HFFc6 (cell line): Measurements from ENCODE around the gene MYH11. TPM values are rescaled to one million over a fixed set of nuclear protein-coding genes. Genes with fewer than 3 reads are reported as not detected.

Experiments
- DNase-seq: peaks from one replicate; pipeline ENCODE4 v3.0.0-alpha.2; 2018
- H3K27ac Mint-ChIP-seq: 2 replicates; pipeline ENCODE4 v1.8.0; 2020; ENCODE audit warnings: mild to moderate bottlenecking, mixed read lengths
- H3K27me3 Mint-ChIP-seq: 2 replicates; pipeline ENCODE4 v1.8.0; 2021; ENCODE audit warnings: mild to moderate bottlenecking, moderate library complexity, mixed read lengths; ENCODE audit not compliant: insufficient read depth
- H3K36me3 Mint-ChIP-seq: 2 replicates; pipeline ENCODE4 v1.8.0; 2021; ENCODE audit warnings: low read depth, mixed read lengths
- H3K4me1 Mint-ChIP-seq: 2 replicates; pipeline ENCODE4 v1.8.0; 2020; ENCODE audit warnings: low read depth, mixed read lengths
- H3K4me3 Mint-ChIP-seq: 2 replicates; pipeline ENCODE4 v1.8.0; 2020; ENCODE audit warnings: mild to moderate bottlenecking, moderate library complexity, mixed read lengths
- H3K9me3 Mint-ChIP-seq: 2 replicates; pipeline ENCODE4 v1.8.0; 2020; ENCODE audit warnings: mild to moderate bottlenecking, mixed read lengths
- CTCF ChIP-seq: fragments of 200-600 bp; sonication (generic); IDR thresholded peaks from 2 replicates; pipeline ENCODE4 v1.5.0; 2021; ENCODE audit warnings: antibody characterized with exemption, mild to moderate bottlenecking
- total RNA-seq, 6 experiments: library from RNA; stranded (reverse); fragmentation: NEBNext Ultra II Directional; extraction: Animal tissue kit (Norgen Biotek cat#: 25700); gene quantifications; 2 replicates in 1 of 6; 3 replicates in 5 of 6; pipeline ENCODE4 v1.2.3, GENCODE V29; 2021

The MYH11 gene
- total RNA-seq, 6 experiments from 2014 or later = 0.02 to 0.23 (median 0.21) TPM; not detected in 2

- Mint-ChIP-seq H3K27me3 (no peaks in the 10 kb centered on the region), H3K4me3 (no peak overlapping the region), H3K36me3 (peaks cover 21% of the 10 kb centered on the region), H3K9me3 (no peaks in the 10 kb centered on the region), H3K4me1 (no peaks in the 10 kb centered on the region), H3K27ac (no peak overlapping the region)
- TF ChIP-seq CTCF = no peak
- no peak for DNase-seq
These were observed 133.0 kb downstream of the MYH11 start for GRCh38 chr16:15723808-15724207.

- no peaks in the 10 kb centered on the region for H3K4me1 Mint-ChIP-seq
- H3K27me3 Mint-ChIP-seq = no peaks in the 10 kb centered on the region; the same call in 1 of the 2 replicates
These were observed 135.8 kb downstream of the MYH11 start for GRCh38 chr16:15721018-15721417.

GRCh38 chr16:15716694-15717447 is 140.0 kb downstream of the MYH11 start:
- no peak overlapping the region for H3K27ac Mint-ChIP-seq

More at GRCh38 chr16:15721018-15721417, 135.8 kb downstream of the MYH11 start:
- DNase-seq = no peak
- H3K4me3 Mint-ChIP-seq = no peak overlapping the region
- H3K9me3 Mint-ChIP-seq = no peaks in the 10 kb centered on the region
- TF ChIP-seq CTCF = no peak
- H3K36me3 Mint-ChIP-seq = peaks cover 19% of the 10 kb centered on the region
- no peak overlapping the region for H3K27ac Mint-ChIP-seq

GRCh38 chr16:15715221-15715620 is 141.6 kb downstream of the MYH11 start:
- DNase-seq = no peak
- no peaks in the 10 kb centered on the region for H3K4me1 Mint-ChIP-seq
- H3K4me3 Mint-ChIP-seq = no peak overlapping the region
- H3K27ac Mint-ChIP-seq = no peak overlapping the region
- H3K9me3 Mint-ChIP-seq = no peaks in the 10 kb centered on the region
- H3K27me3 Mint-ChIP-seq = peaks cover 5% of the 10 kb centered on the region
- no peaks in the 10 kb centered on the region for H3K36me3 Mint-ChIP-seq
- no peak for TF ChIP-seq CTCF

More at GRCh38 chr16:15716694-15717447, 140.0 kb downstream of the MYH11 start:
- no peaks in the 10 kb centered on the region for H3K36me3 Mint-ChIP-seq
- DNase-seq = no peak
- H3K4me3 Mint-ChIP-seq = no peak overlapping the region
- peaks cover 3% of the 10 kb centered on the region for H3K27me3 Mint-ChIP-seq
- TF ChIP-seq CTCF = no peak
- H3K9me3 Mint-ChIP-seq = no peaks in the 10 kb centered on the region
- no peaks in the 10 kb centered on the region for H3K4me1 Mint-ChIP-seq

- Mint-ChIP-seq H3K27me3 (peaks cover 5% of the 10 kb centered on the region), H3K4me3 (no peak overlapping the region), H3K4me1 (no peaks in the 10 kb centered on the region), H3K27ac (no peak overlapping the region), H3K36me3 (no peaks in the 10 kb centered on the region), H3K9me3 (no peaks in the 10 kb centered on the region)
- TF ChIP-seq CTCF = no peak
- no peak for DNase-seq
These were observed 142.2 kb downstream of the MYH11 start for GRCh38 chr16:15714393-15715172.
